ENCODE results near the gene KCNN1.
A peak's percentile ranks its signal among the peaks of the same experiment; 100 is the strongest.

The KCNN1 gene

GRCh38 chr19:17947815-17948513, 18.9 kb upstream of the KCNN1 start:
- peak; percentile 99 for DNase-seq (ENCODE audit: low spot score)

DNA sequence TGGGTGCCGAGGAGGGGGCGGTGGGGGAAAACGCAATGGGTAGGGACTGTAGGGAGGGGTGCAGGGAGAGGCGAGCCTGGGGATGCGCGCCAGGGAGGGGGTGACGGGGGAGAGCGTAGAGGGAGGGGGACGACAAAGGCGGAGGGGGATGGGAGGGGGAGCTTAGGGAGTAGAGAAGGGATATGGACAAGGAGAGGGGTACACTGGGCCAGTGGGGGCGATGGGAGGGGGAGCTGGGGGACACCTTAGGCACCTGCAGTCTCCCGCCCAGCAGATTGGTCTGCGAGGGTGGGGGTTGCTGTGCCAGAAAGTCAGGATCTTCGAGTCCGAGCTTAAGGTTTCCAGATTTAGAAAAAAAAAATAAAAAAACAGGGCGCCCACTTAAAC, 18.4 kb upstream of the KCNN1 start:
- no peak for DNase-seq (ENCODE audit: low spot score)

- DNase-seq (ENCODE audit: low spot score): no peak
These were observed 17.7 kb upstream of the KCNN1 start for GRCh38 chr19:17948931-17949930.

GRCh38 chr19:17949956-17950309, 17.0 kb upstream of the KCNN1 start:
- no peak for DNase-seq (ENCODE audit: low spot score)

- DNase-seq (ENCODE audit: low spot score): no peak
These were observed 16.4 kb upstream of the KCNN1 start for GRCh38 chr19:17950310-17951156.

DNA sequence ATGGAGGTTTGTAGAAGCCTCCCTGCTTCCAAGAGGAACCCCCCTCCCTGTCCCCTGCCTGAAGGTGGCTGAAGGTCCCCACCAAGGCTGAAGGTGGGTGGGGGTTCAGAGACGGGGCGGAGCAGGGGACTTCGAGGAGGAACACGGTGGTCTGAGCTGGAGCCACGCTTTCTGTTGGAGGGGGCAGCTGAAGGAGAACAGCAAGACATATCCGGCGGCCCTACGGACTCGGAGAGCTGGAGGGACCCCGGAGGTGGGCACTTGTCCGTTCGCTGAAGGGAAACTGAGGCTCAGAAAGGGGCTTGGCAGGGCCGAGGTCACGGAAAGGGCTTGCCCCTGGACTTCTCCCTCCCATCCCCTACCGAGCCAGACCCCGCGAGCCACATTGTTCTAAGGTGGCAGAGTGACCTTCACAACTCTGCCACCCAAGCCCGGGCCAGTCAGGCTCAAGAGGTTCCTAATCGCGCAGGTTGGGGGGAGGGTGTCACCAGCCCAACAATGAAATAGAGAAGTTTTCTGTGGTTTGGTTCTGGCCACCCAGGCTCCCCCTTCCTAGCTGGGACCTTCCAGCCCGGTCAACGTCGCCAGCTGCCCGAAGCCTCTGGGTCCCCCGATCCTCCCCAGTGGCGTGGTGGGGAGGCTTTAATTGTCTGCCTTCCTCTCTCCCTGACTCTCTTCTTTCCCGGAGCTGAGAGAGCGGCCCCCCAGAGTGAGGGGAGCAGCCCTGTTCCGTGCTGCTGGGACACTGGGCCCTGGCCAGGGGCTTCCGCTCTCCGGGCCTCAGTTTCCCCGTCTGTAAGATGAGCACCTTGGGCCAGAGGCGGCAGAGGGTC, 15.5 kb upstream of the KCNN1 start:
- no peak for DNase-seq (ENCODE audit: low spot score)

- no peak for DNase-seq (ENCODE audit: low spot score)
These were observed 14.6 kb upstream of the KCNN1 start for GRCh38 chr19:17951990-17952976.

GRCh38 chr19:17953316-17953801, 13.5 kb upstream of the KCNN1 start:
- DNase-seq (ENCODE audit: low spot score): no peak

GRCh38 chr19:17953869-17954268, 13.0 kb upstream of the KCNN1 start:
- DNase-seq (ENCODE audit: low spot score): no peak

- DNase-seq (ENCODE audit: low spot score): no peak
These were observed 12.5 kb upstream of the KCNN1 start for GRCh38 chr19:17954401-17954800.

DNA sequence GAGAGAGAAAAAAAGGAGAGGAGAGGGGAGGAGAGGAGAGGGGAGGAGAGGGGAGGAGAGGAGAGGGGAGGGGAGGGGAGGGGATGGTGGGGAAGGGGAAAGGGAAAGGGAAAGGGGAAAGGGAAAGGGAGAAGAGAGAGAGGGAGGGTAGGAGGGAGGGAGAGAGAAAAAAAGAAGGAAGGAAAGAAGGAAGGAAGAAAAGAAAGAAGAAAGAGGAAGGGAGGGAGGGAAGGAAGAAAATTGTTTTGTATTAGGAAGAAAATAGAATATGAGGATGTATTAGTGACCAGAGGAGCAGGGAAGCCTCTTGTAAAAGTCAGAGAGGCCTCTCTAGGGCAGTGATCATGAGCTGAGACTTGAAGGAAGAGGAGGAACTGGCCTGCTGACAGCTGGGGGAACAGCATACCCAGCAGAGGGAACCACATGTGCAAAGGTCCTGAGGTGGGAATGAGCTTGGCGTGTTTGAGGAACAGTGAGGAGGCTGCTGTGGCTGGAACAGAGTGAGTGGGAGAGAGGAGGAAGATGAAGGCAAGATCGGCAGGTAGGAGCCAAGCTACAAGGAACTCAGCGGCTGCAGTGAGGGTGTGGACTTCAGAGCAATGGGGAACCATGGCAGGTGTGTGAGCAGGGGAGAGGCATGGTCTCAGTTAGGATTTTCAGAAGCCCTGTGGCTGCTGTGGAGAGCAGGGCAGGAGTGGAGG, 9.6 kb upstream of the KCNN1 start:
- DNase-seq (ENCODE audit: low spot score): no peak

DNA sequence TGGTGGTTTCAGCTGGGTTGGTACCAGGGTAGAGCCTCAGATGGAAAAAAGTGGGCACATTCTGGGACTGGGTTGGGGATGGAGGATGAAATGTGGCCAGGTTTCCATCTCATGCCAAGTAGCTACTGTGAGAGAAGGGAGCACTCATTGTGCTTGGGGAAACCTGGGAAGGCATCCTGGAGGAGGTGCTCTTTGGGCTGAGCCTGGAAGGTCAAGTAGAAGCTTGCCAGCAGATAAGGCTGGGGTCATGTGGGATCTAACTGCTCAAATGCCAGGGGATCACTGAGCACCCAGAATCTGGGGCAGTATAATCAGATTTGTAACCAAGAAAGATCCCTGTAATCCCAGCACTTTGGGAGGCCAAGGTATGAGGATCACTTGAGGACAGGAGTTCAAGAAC, 9.0 kb upstream of the KCNN1 start:
- no peak for DNase-seq (ENCODE audit: low spot score)

- DNase-seq (ENCODE audit: low spot score): no peak
These were observed 2.8 kb upstream of the KCNN1 start for GRCh38 chr19:17963936-17964691.

- no peak for DNase-seq (ENCODE audit: low spot score)
These were observed 1.4 kb upstream of the KCNN1 start for GRCh38 chr19:17965370-17966128.

GRCh38 chr19:17966129-17966483, 801 bp upstream of the KCNN1 start:
- DNase-seq (ENCODE audit: low spot score): no peak

GRCh38 chr19:17967257-17968051, 547 bp downstream of the KCNN1 start:
- DNase-seq (ENCODE audit: low spot score): no peak

DNA sequence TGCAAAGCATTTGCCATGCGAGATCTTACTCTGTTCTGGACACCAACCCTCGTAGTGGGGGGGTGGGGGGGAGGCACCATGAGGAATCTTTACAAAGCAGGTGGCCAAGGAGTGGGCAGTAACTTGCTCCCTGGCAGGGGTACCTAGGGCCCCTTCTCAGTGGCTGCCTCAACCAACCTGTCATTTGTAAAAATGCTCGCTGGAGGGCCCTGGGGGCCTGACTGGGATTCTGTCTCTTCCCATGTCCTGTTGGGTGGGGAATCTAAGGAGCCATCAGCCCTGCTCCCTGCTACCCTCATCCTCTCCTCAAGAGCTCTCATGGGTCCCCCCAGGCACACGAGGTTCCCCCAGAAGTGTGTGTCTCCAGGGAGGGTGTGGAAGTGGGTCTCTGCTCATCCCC, 1.5 kb downstream of the KCNN1 start:
- no peak for DNase-seq (ENCODE audit: low spot score)
